ENCODE results near the gene DPM2. TPM values are rescaled to one million over a fixed set of nuclear protein-coding genes. Genes with fewer than 3 reads are reported as not detected.

DPM2 gene
- total RNA-seq, 2 experiments from 2014 or later = 44.1 to 46.6 TPM

- H3K27me3 Mint-ChIP-seq = peaks cover 5% of the 10 kb centered on the region
- ChIA-PET POLR2A (no interaction called here), CTCF (no interaction called here)
- intact Hi-C loops (cut with DNase I, micrococcal nuclease) = loop anchor here (1.0 to 10.0 kb wide), 2 partner anchors 10 to 423 kb away; partner anchors contain the start of gene ST6GALNAC4 (in 1 of the 2)
- ATAC-seq (peak; percentile 54), DNase-seq (peak; percentile 92)
- peak overlapping the region; percentile 62 for H3K4me3 Mint-ChIP-seq
- no peak overlapping the region for H3K27ac Mint-ChIP-seq
- H3K36me3 Mint-ChIP-seq (ENCODE audit: low read depth) = no peaks in the 10 kb centered on the region
- no peaks in the 10 kb centered on the region for H3K9me3 Mint-ChIP-seq (ENCODE audit: low read depth)
- H3K4me1 Mint-ChIP-seq = peaks cover 23% of the 10 kb centered on the region
Measured at GRCh38 chr9:127927201-127927987, 10.3 kb downstream of the DPM2 start.

- no peaks in the 10 kb centered on the region for H3K9me3 Mint-ChIP-seq (ENCODE audit: low read depth)
- peaks cover 5% of the 10 kb centered on the region for H3K27me3 Mint-ChIP-seq
- H3K4me1 Mint-ChIP-seq = peaks cover 23% of the 10 kb centered on the region
- no peak overlapping the region for H3K27ac Mint-ChIP-seq
- CTCF ChIA-PET = interaction anchor here (0.7 kb wide), 1 partner anchor 250 kb away, joined by 3 read pairs; no protein-coding TSS in a partner anchor
- no peak for DNase-seq
- H3K36me3 Mint-ChIP-seq (ENCODE audit: low read depth) = no peaks in the 10 kb centered on the region
- peak overlapping the region; percentile 62 for H3K4me3 Mint-ChIP-seq
- peak; percentile 4 for ATAC-seq
- POLR2A ChIA-PET = no interaction called here
- intact Hi-C loops (cut with DNase I, micrococcal nuclease) = loop anchor here (1.0 to 10.0 kb wide), 2 partner anchors 10 to 422 kb away; partner anchors contain the start of gene ST6GALNAC4 (in 1 of the 2)
Measured at GRCh38 chr9:127926906-127927200, 10.8 kb downstream of the DPM2 start.

GRCh38 chr9:127925959-127926905, 11.4 kb downstream of the DPM2 start:
- Mint-ChIP-seq H3K4me3 (peak overlapping the region; percentile 62), H3K27ac (no peak overlapping the region), H3K36me3 (ENCODE audit: low read depth) (no peaks in the 10 kb centered on the region), H3K27me3 (peaks cover 5% of the 10 kb centered on the region), H3K4me1 (peaks cover 23% of the 10 kb centered on the region), H3K9me3 (ENCODE audit: low read depth) (no peaks in the 10 kb centered on the region)
- no peak for DNase-seq
- intact Hi-C loops (cut with DNase I, micrococcal nuclease) = loop anchor here in 1 of 2 experiments (10.0 kb wide), 1 partner anchor 421 kb away; no protein-coding TSS in a partner anchor
- ChIA-PET CTCF (interaction anchor here (0.6 to 1.2 kb wide), 4 partner anchors 17 to 251 kb away, joined by 3 to 5 read pairs (median 3); no protein-coding TSS in a partner anchor), POLR2A (interaction anchor here (1.0 kb wide), 1 partner anchor 52 kb away, joined by 6 read pairs; no protein-coding TSS in a partner anchor)
- no peak for ATAC-seq

- CTCF ChIA-PET = interaction anchor here (0.6 to 1.2 kb wide), 3 partner anchors 19 to 181 kb away, joined by 3 to 5 read pairs (median 5); no protein-coding TSS in a partner anchor
- no peak for ATAC-seq
- no peak overlapping the region for H3K4me3 Mint-ChIP-seq
- no peaks in the 10 kb centered on the region for H3K9me3 Mint-ChIP-seq (ENCODE audit: low read depth)
- H3K27me3 Mint-ChIP-seq = peaks cover 5% of the 10 kb centered on the region
- intact Hi-C loops (cut with DNase I, micrococcal nuclease) = loop anchor here in 1 of 2 experiments (5.0 to 10.0 kb wide), 2 partner anchors 53 to 420 kb away; no protein-coding TSS in a partner anchor
- no peaks in the 10 kb centered on the region for H3K36me3 Mint-ChIP-seq (ENCODE audit: low read depth)
- no peak for DNase-seq
- peaks cover 22% of the 10 kb centered on the region for H3K4me1 Mint-ChIP-seq
- H3K27ac Mint-ChIP-seq = no peak overlapping the region
- POLR2A ChIA-PET = interaction anchor here (1.0 kb wide), 1 partner anchor 51 kb away, joined by 6 read pairs; no protein-coding TSS in a partner anchor
Measured at GRCh38 chr9:127924736-127925444, 12.8 kb downstream of the DPM2 start.

- ChIA-PET POLR2A (interaction anchor here (0.6 kb wide), 1 partner anchor 20 kb away, joined by 3 read pairs; no protein-coding TSS in a partner anchor), CTCF (interaction anchor here (1.3 kb wide), 1 partner anchor 8 kb away, joined by 4 read pairs; no protein-coding TSS in a partner anchor)
- no peak overlapping the region for H3K4me3 Mint-ChIP-seq
- H3K9me3 Mint-ChIP-seq (ENCODE audit: low read depth) = no peaks in the 10 kb centered on the region
- no peak for ATAC-seq
- DNase-seq = no peak
- H3K27ac Mint-ChIP-seq = no peak overlapping the region
- H3K4me1 Mint-ChIP-seq = peaks cover 29% of the 10 kb centered on the region
- H3K36me3 Mint-ChIP-seq (ENCODE audit: low read depth) = no peaks in the 10 kb centered on the region
- H3K27me3 Mint-ChIP-seq = peaks cover 5% of the 10 kb centered on the region
- intact Hi-C loops (cut with DNase I, micrococcal nuclease) = loop anchor here in 1 of 2 experiments (5.0 to 10.0 kb wide), 2 partner anchors 51 to 419 kb away; no protein-coding TSS in a partner anchor
Measured at GRCh38 chr9:127923771-127924170, 13.9 kb downstream of the DPM2 start.

- H3K4me1 Mint-ChIP-seq = peaks cover 30% of the 10 kb centered on the region
- no peaks in the 10 kb centered on the region for H3K36me3 Mint-ChIP-seq (ENCODE audit: low read depth)
- intact Hi-C loops (cut with DNase I, micrococcal nuclease) = loop anchor here in 1 of 2 experiments (5.0 to 10.0 kb wide), 2 partner anchors 51 to 418 kb away; no protein-coding TSS in a partner anchor
- peaks cover 5% of the 10 kb centered on the region for H3K27me3 Mint-ChIP-seq
- no peak overlapping the region for H3K4me3 Mint-ChIP-seq
- DNase-seq (no peak), ATAC-seq (no peak)
- no peaks in the 10 kb centered on the region for H3K9me3 Mint-ChIP-seq (ENCODE audit: low read depth)
- CTCF ChIA-PET = interaction anchor here (0.6 to 3.3 kb wide), 5 partner anchors 9 to 308 kb away, joined by 3 to 18 read pairs (median 4); no protein-coding TSS in a partner anchor
- POLR2A ChIA-PET = no interaction called here
- H3K27ac Mint-ChIP-seq = no peak overlapping the region
Measured at GRCh38 chr9:127923046-127923445, 14.6 kb downstream of the DPM2 start.

- ChIA-PET CTCF (interaction anchor here (0.6 to 5.2 kb wide), 34 partner anchors 9 to 1076 kb away, joined by 3 to 28 read pairs (median 4); partner anchors contain the start of genes CDK9, ENG, PIP5KL1 and PTRH1), POLR2A (no interaction called here)
- intact Hi-C loops (cut with DNase I, micrococcal nuclease) = loop anchor here (1.0 to 10.0 kb wide), 7 partner anchors 49 to 417 kb away; partner anchors contain the start of genes TOR2A (in 2 of the 2) and CDK9 (in 1 of the 2)
- no peak overlapping the region for H3K27ac Mint-ChIP-seq
- H3K4me1 Mint-ChIP-seq = peaks cover 38% of the 10 kb centered on the region
- DNase-seq (peak; percentile 88), ATAC-seq (peak; percentile 39)
- H3K27me3 Mint-ChIP-seq = peaks cover 5% of the 10 kb centered on the region
- H3K4me3 Mint-ChIP-seq = peak overlapping the region; percentile 16
- H3K9me3 Mint-ChIP-seq (ENCODE audit: low read depth) = no peaks in the 10 kb centered on the region
- no peaks in the 10 kb centered on the region for H3K36me3 Mint-ChIP-seq (ENCODE audit: low read depth)
Measured at GRCh38 chr9:127921557-127922120, 16.0 kb downstream of the DPM2 start.

GRCh38 chr9:127920794-127921193, 16.9 kb downstream of the DPM2 start:
- ChIA-PET CTCF (interaction anchor here (0.6 to 5.2 kb wide), 32 partner anchors 8 to 1008 kb away, joined by 3 to 28 read pairs (median 4); partner anchors contain the start of genes CDK9, ENG, PIP5KL1 and PTRH1), POLR2A (no interaction called here)
- Mint-ChIP-seq H3K27me3 (peaks cover 5% of the 10 kb centered on the region), H3K4me1 (peaks cover 38% of the 10 kb centered on the region), H3K36me3 (ENCODE audit: low read depth) (no peaks in the 10 kb centered on the region), H3K4me3 (no peak overlapping the region), H3K9me3 (ENCODE audit: low read depth) (no peaks in the 10 kb centered on the region), H3K27ac (no peak overlapping the region)
- intact Hi-C loops (cut with DNase I, micrococcal nuclease) = loop anchor here (1.0 to 10.0 kb wide), 6 partner anchors 48 to 416 kb away; partner anchors contain the start of genes TOR2A (in 2 of the 2) and CDK9 (in 1 of the 2)
- ATAC-seq = no peak
- DNase-seq = no peak

GRCh38 chr9:127919253-127919815, 18.3 kb downstream of the DPM2 start:
- peak; percentile 70 for DNase-seq
- Mint-ChIP-seq H3K27ac (peak overlapping the region; percentile 8), H3K36me3 (ENCODE audit: low read depth) (no peaks in the 10 kb centered on the region), H3K4me3 (no peak overlapping the region), H3K4me1 (peaks cover 44% of the 10 kb centered on the region), H3K27me3 (peaks cover 3% of the 10 kb centered on the region), H3K9me3 (ENCODE audit: low read depth) (no peaks in the 10 kb centered on the region)
- ATAC-seq = no peak
- intact Hi-C loops (cut with DNase I, micrococcal nuclease) = loop anchor here in 1 of 2 experiments (5.0 kb wide), 2 partner anchors 117 to 132 kb away; partner anchors contain the start of genes CDK9 and FPGS
- ChIA-PET POLR2A (no interaction called here), CTCF (interaction anchor here (0.6 to 5.2 kb wide), 5 partner anchors 10 to 470 kb away, joined by 3 to 28 read pairs (median 3); partner anchors contain the start of genes PTRH1, TOR2A and TTC16)
